ENCODE measurements around the gene ARPP21.

GRCh38 chr3:35760146-35760545 lies 120.8 kb downstream of the ARPP21 start:
- TF ChIP-seq POLR2A (IDR thresholded peaks at IDR 0.05; ENCODE audit: low read length): no peak
- no peak for TF ChIP-seq GATA1 (IDR thresholded peaks at IDR 0.05; ENCODE audit: low read depth, low read length)
